ENCODE measurements around the gene DRAM1. TPM values are rescaled to one million over a fixed set of nuclear protein-coding genes. Genes with fewer than 3 reads are reported as not detected.
"Not testable (repeated sequence)": the region's sequence is repeated elsewhere in the genome, so short reads cannot be mapped to it uniquely, and the experiment has no call there.

Gene DRAM1
- total RNA-seq, 4 donors from 2014 or later, result 13.2 to 29.1 (median 21.2) TPM

DNA sequence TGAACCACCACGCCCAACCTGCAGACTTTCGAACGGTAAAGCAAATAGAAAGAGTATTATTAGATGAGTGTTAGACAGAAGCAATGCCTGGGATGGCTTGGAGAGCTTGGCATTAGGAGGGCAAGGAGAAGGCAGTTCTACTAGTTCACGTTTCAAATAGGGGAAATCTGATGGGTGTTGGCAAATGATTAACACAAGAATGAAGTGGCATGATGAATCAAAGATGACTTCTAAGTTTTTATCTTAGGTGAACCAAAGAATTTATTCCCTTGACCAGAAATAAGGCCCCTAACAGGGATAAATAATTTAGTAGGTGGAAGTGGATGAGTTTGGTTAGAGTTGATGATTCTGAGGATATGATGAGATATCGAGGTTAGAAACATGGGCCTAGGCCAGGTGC is 38.5 kb downstream of the DRAM1 start:
- H3K4me1 ChIP-seq, result peaks cover 0 to 13% (median 0%) of the 10 kb centered on the region in 3 donors
- no peaks in the 10 kb centered on the region for H3K27me3 ChIP-seq
- H3K27ac ChIP-seq, result no peak overlapping the region
- WGBS, 2 donors (ENCODE audit: low coverage in 1 of 2), result 0 to 100% methylated on average over 1 to 2 of the region's 5 CpGs
- H3K36me3 ChIP-seq, result peaks cover 0 to 7% of the 10 kb centered on the region in 2 donors
- no peak overlapping the region for H3K4me3 ChIP-seq
- no peaks in the 10 kb centered on the region for H3K9me3 ChIP-seq
- TF ChIP-seq POLR2AphosphoS5 (IDR thresholded peaks at IDR 0.05) (no peak), EP300 (IDR thresholded peaks at IDR 0.05) (no peak), POLR2A (IDR thresholded peaks at IDR 0.05) (no peak), CTCF (IDR thresholded peaks at IDR 0.05) (no peak)
- no peak for ATAC-seq

GRCh38 chr12:101918805-101919204 is 41.4 kb downstream of the DRAM1 start:
- H3K27ac ChIP-seq, H3K4me3 ChIP-seq, H3K9me3 ChIP-seq, H3K27me3 ChIP-seq, ATAC-seq: not testable (repeated sequence)
- H3K36me3 ChIP-seq, result peaks cover 0 to 27% of the 10 kb centered on the region in 2 donors
- 91% methylated on average over 4 of the region's 4 CpGs; no CpG with 5 or more reads in 1 of the 2 donors for WGBS, 2 donors (ENCODE audit: low coverage in 1 of 2)
- peaks cover 0 to 13% (median 0%) of the 10 kb centered on the region in 3 donors for H3K4me1 ChIP-seq

DNA sequence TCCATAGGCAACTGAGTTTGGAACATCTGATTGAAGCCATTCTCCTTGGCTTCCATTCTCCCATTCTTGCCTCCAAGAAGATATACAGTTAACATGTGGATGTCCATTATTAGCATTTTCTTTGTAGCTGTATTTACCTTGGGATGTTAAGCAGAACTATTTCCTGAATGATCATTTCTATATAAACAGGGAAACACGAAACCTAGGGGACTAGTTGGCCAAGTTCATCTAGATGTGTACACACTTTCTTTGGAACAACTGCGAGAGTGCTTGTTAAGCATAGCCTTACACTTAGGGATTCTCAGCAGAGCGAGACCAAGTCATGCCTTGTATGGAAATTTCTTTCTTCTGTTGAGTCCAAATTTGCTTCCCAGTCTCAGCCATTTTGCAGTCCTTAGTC is 42.1 kb downstream of the DRAM1 start:
- peaks cover 0 to 13% (median 0%) of the 10 kb centered on the region in 3 donors for H3K4me1 ChIP-seq
- H3K4me3 ChIP-seq, result no peak overlapping the region
- H3K9me3 ChIP-seq, result no peaks in the 10 kb centered on the region
- H3K27ac ChIP-seq, result no peak overlapping the region
- H3K36me3 ChIP-seq, result peaks cover 0 to 27% of the 10 kb centered on the region in 2 donors
- WGBS, 2 donors (ENCODE audit: low coverage in 1 of 2), result 77 to 100% methylated on average over 2 to 3 of the region's 3 CpGs
- H3K27me3 ChIP-seq, result no peaks in the 10 kb centered on the region
- no peak for TF ChIP-seq EP300 (IDR thresholded peaks at IDR 0.05)
- TF ChIP-seq POLR2A (IDR thresholded peaks at IDR 0.05), result no peak
- no peak for TF ChIP-seq CTCF (IDR thresholded peaks at IDR 0.05)
- TF ChIP-seq POLR2AphosphoS5 (IDR thresholded peaks at IDR 0.05), result no peak
- ATAC-seq, result no peak

- H3K4me3 ChIP-seq, result no peak overlapping the region
- 72 to 81% methylated on average over 2 of the region's 2 CpGs for WGBS, 2 donors (ENCODE audit: low coverage in 1 of 2)
- TF ChIP-seq POLR2A (IDR thresholded peaks at IDR 0.05) (no peak), EP300 (IDR thresholded peaks at IDR 0.05) (no peak), POLR2AphosphoS5 (IDR thresholded peaks at IDR 0.05) (no peak), CTCF (IDR thresholded peaks at IDR 0.05) (no peak)
These were observed 43.5 kb downstream of the DRAM1 start for GRCh38 chr12:101920906-101921305.

GRCh38 chr12:101923045-101923718 is 45.8 kb downstream of the DRAM1 start:
- Histone ChIP-seq H3K27ac (no peak overlapping the region), H3K27me3 (no peaks in the 10 kb centered on the region), H3K4me3 (no peak overlapping the region), H3K4me1 (peaks cover 0 to 4% (median 0%) of the 10 kb centered on the region in 3 donors), H3K36me3 (peaks cover 0 to 27% of the 10 kb centered on the region in 2 donors), H3K9me3 (no peaks in the 10 kb centered on the region)
- 91 to 93% methylated on average over 6 to 8 of the region's 8 CpGs for WGBS, 2 donors (ENCODE audit: low coverage in 1 of 2)
- no peak for ATAC-seq
- TF ChIP-seq CTCF (IDR thresholded peaks at IDR 0.05), result no peak
- no peak for TF ChIP-seq EP300 (IDR thresholded peaks at IDR 0.05)
- no peak for TF ChIP-seq POLR2AphosphoS5 (IDR thresholded peaks at IDR 0.05)
- TF ChIP-seq POLR2A (IDR thresholded peaks at IDR 0.05), result no peak

More at GRCh38 chr12:101920906-101921305, 43.5 kb downstream of the DRAM1 start:
- Histone ChIP-seq H3K27ac (no peak overlapping the region), H3K9me3 (no peaks in the 10 kb centered on the region), H3K27me3 (no peaks in the 10 kb centered on the region), H3K36me3 (peaks cover 0 to 27% of the 10 kb centered on the region in 2 donors), H3K4me1 (peaks cover 0 to 13% (median 0%) of the 10 kb centered on the region in 3 donors)
- ATAC-seq, result no peak
